ENCODE results near the gene TBXA2R. TPM values are rescaled to one million over a fixed set of nuclear protein-coding genes. Genes with fewer than 3 reads are reported as not detected.

The TBXA2R gene
- total and polyA plus RNA-seq, 2 donors (not counting 3 experiments of a cell fraction or from before 2014, with no cell fraction given), result 2.4 to 2.9 TPM

GRCh38 chr19:3641515-3642269 lies 35.0 kb upstream of the TBXA2R start:
- dilution Hi-C loops (cut with MboI; ENCODE audit: extremely low pct_ligation_motif_present, low sequenced_read_pairs), result no loop called here
- no peaks in the 10 kb centered on the region for H3K4me1 ChIP-seq (ENCODE audit: control insufficient read depth, extremely low read depth, insufficient read depth, low read length)
- no peak overlapping the region for H3K4me2 ChIP-seq (ENCODE audit: insufficient read depth, low read length)
- no TSS peak for BruUV-seq (replicated peaks)
- no peak for TF ChIP-seq POLR2AphosphoS5 (IDR thresholded peaks at IDR 0.05; ENCODE audit: insufficient read depth, low read depth, low read length)
- TF ChIP-seq MAX (IDR thresholded peaks at IDR 0.05; ENCODE audit: insufficient read depth, insufficient read length), result no peak
- no peak for TF ChIP-seq MYC (IDR thresholded peaks at IDR 0.05; ENCODE audit: low read depth, low read length)
- TF ChIP-seq POLR2A (IDR thresholded peaks at IDR 0.05; ENCODE audit: low read depth, low read length), result no peak
- no peak for TF ChIP-seq CTCF (IDR thresholded peaks at IDR 0.05; ENCODE audit: extremely low read depth in 1 of 2, insufficient read depth in 1 of 2, low read depth in 1 of 2, low read length in 2 of 2)
- TF ChIP-seq GATA2 (IDR thresholded peaks at IDR 0.05; ENCODE audit: insufficient read depth, insufficient read length, low read depth, low read length), result no peak
- no peak for TF ChIP-seq EZH2 (IDR thresholded peaks at IDR 0.05; ENCODE audit: borderline replicate concordance, low read depth, low read length, severe bottlenecking)
- no peak for TF ChIP-seq JUN (IDR thresholded peaks at IDR 0.05; ENCODE audit: borderline replicate concordance, insufficient read depth, insufficient read length, low read depth)
- TF ChIP-seq FOS (IDR thresholded peaks at IDR 0.05; ENCODE audit: borderline replicate concordance, insufficient read depth, low read length), result no peak
- DNase-seq (ENCODE audit: low read depth, low spot score), result no peak
- H3K4me3 ChIP-seq (replicated peaks in 1 of 3; ENCODE audit: insufficient read depth in 1 of 3, low read depth in 1 of 3, low read length in 3 of 3), result no peak overlapping the region
- no peaks in the 10 kb centered on the region for H3K79me2 ChIP-seq (ENCODE audit: control insufficient read depth, insufficient read depth, low read length)
- FAIRE-seq, result no peak
- no peaks in the 10 kb centered on the region for H3K9me3 ChIP-seq (replicated peaks; ENCODE audit: control insufficient read depth, insufficient read depth, low read length)
- no peak overlapping the region for H2AFZ ChIP-seq (ENCODE audit: low read depth, low read length)
- H3K36me3 ChIP-seq (ENCODE audit: control insufficient read depth in 2 of 2, extremely low read depth in 1 of 2, insufficient read depth in 2 of 2, low read length in 2 of 2), result peaks cover 8 to 55% of the 10 kb centered on the region in 2 experiments
- CTCF ChIA-PET, result no interaction called here
- H3K9me1 ChIP-seq (replicated peaks; ENCODE audit: control insufficient read depth, extremely low read depth, insufficient read depth, low read length), result no peaks in the 10 kb centered on the region
- no peaks in the 10 kb centered on the region for H4K20me1 ChIP-seq (replicated peaks; ENCODE audit: control insufficient read depth, extremely low read depth, insufficient read depth, low read length)
- intact Hi-C loops (cut with micrococcal nuclease), result no loop called here
- H3K9ac ChIP-seq (replicated peaks; ENCODE audit: extremely low read depth, insufficient read depth, low read length), result no peak overlapping the region
- no peak overlapping the region for H3K27ac ChIP-seq (ENCODE audit: insufficient read depth, low read depth, low read length)
- no peaks in the 10 kb centered on the region for H3K27me3 ChIP-seq (ENCODE audit: control insufficient read depth in 2 of 2, insufficient read depth in 2 of 2, low read length in 2 of 2)
- POLR2A ChIA-PET, result interaction anchor here (0.7 kb wide), 1 partner anchor 11 kb away, joined by 7 read pairs; no protein-coding TSS in a partner anchor

Data from endothelial cell of umbilical vein (primary cell).